Renal cortex interstitium (tissue), 15 donors: Measurements from ENCODE around the gene HOATZ. TPM values are rescaled to one million over a fixed set of nuclear protein-coding genes. Genes with fewer than 3 reads are reported as not detected.

Experiments
- DNase-seq, 11 donors: peaks; one replicate each; pipeline ENCODE4 v3.0.0-alpha.2; 2013; ENCODE audit warnings: low read depth in 9 of 11, low spot score in 4 of 11; ENCODE audit errors: extremely low read depth in 1 of 11
- long read RNA-seq, 16 experiments: transcript quantifications; one replicate each; lab custom pipeline, GENCODE V29; 2026
- polyA plus RNA-seq, 3 donors: library from polyadenylated mRNA; unstranded; fragments of 120-200 nt; gene quantifications; one replicate each; pipeline ENCODE4 v1.2.1, GENCODE V29; 2013; ENCODE audit not compliant: insufficient read length in 3 of 3

Gene HOATZ
- polyA plus RNA-seq: under 1 TPM in 2 of 3 donors, not detected in 1; 0.08 to 0.11 TPM
- long read RNA-seq, donor 1: 0 reads
- long read RNA-seq, donor 2: 0 reads
- long read RNA-seq, donor 3: 0 reads
- long read RNA-seq, donor 4: 0 reads
- long read RNA-seq, donor 5: 0 reads
- long read RNA-seq, donor 6: 0 reads
- long read RNA-seq, donor 7: 0 reads
- long read RNA-seq, donor 8: 0 reads
- long read RNA-seq, donor 9: 0 reads
- long read RNA-seq, donor 10: 0 reads
- long read RNA-seq, donor 11: 0 reads
- long read RNA-seq, donor 12: 0 reads
- long read RNA-seq, donor 13: 0 reads
- long read RNA-seq, donor 14: 0 reads
- long read RNA-seq, donor 15: 0 reads
- long read RNA-seq, donor 16: 0 reads

DNA sequence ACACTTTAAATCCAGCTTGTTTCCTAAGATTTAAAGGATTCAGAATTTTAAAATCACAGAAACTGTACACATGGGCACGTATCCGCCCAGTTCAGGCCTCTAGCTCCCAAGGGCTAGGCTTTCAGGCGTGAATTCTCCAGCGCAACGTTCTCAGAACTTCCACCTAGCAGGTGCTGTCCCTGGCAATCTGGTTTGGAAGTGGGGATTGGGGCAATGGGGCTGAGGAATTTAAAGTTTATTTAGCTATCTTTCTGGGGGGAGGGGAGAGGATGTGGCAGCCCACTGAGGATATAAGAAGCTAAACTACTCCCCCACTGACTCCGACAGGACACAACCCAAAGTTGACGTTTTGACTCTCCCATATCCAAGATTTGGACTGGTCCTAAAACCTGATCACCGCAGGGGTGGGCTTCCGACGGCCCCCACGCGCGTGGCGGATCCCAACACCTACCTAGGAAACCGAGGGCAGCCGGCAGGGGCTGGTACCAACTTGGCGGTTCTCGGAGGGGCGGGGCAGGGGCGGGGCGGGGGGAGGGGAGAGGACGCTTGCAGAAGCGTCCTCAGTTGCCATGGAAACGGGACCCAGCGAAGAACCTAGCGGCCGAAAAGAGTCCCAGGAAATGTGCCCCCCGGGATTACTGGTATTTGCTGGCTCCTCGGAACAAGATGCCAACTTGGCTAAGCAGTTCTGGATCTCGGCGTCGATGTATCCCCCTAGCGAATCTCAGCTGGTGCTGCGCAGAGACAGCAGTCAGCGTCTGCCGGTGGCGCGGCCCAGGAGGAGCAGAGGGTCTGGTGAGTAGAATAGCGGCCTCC, at the start of gene HOATZ:
TSS of gene HOATZ (plus strand) at position 563 of the 816 bp plus-strand sequence. CDS start at position 570, 7 bp downstream.
- DNase-seq: no peak

DNA sequence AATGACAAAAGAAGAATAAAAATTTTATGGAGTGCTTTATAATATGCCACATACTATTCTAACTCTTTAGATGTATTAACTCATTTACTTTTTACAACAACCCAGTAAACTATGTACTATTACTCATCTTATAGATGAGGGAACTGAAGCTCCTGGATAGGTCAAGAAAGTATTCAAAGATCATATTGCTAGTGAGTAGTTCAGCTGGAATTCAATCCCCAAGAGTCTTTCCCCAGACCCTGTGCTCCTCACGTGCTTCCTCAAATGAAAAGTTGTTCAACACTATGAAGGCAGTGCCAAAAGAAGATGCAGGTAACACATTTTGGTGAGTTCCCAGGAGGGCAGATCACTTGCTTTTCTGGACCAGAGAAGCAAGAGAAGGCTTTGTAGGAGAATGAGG, 49.2 kb upstream of the HOATZ start:
- no peak for DNase-seq

DNA sequence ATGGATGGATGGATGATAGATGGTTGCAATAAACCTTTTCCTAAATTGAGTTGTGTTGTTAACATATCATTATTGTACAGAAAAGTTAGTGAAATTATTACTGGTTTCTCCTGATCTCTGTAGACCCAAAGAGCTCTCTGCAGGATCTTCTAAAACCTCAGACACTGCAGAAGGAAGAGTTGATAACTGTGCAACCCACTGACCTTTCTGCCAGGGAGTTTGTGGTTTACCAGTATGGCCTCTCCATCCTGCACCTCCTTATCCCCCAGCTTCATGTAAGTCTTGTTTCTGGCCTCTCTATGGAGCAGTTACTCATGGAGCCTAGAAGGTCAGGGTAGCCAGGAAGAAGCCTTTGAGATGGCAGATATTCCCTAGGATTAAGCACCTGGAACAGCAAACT, 48.0 kb upstream of the HOATZ start:
- no peak for DNase-seq

DNA sequence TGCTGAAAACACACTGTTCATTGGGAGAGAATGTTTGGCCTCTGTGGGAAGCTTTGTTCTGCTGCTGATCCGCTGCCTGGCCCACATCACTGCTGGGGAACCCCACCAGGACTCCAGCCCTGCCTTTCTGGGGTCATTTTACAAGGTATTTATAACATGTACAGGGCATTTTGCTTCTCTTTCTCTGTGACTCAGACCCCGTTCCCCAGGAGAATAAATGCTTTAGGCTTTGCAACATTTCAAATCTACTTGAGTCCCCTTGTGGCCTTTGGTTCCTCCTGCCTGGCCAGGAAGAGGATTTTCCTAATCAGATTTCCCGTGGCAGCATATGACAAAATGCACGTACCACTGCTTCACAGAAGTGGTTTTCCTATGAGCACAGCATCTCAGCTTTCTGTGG, 45.4 kb upstream of the HOATZ start:
- no peak for DNase-seq

DNA sequence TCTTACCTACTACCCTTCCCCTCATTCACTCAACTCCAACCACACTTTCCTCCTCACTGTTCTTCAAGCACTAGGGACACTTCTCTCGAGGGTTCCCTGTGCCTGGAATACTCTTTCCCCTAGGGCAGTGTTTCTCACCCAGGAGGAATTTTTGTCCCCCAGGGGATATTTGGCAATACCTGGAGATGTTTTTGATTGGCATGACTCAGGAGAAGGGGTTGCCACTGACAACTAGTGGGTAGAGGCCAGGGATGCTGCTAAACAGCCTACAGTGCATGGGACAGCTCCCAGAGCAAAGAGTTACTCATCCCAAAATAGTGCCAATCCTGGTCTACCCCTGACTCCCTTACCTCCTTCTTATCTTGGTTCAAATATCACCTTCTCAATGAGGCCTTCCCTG, 42.4 kb upstream of the HOATZ start:
- DNase-seq: no peak

DNA sequence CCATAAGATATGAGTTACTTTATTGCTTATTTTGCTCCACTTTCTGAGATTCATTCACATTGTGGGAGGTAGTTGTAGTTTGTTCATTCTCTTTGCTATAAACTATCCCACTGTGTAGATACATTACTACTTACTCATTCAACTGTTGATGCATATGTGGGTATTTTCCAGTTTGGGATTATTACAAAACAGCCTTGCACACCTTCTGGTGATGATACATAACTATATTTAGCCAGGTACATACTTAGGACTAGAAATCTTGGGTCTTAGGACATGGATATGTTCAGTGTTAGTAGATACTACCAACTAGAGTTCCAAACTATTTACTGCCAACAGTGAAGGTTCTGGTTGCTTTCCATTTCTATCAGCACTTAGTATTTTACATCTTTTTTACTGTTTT, 40.1 kb upstream of the HOATZ start:
- no peak for DNase-seq

DNA sequence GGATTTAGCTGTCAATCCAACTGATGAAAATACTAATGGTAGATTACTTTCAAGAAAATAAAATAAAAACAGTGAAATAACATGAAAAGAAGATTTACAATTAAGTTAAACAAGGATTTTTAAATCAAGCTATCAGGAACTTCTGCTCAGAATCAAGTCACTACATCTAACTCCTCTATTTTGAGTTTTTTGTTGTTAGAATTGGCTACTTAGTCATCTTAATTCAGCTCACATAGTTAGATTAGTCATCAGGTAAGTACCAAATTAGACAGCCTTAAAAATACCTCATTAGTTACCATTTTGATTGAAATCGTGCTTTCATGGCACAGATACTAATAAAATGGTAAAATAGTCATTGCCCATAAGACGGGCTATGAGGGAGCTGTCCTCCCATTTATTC, 38.2 kb upstream of the HOATZ start:
- DNase-seq: no peak

DNA sequence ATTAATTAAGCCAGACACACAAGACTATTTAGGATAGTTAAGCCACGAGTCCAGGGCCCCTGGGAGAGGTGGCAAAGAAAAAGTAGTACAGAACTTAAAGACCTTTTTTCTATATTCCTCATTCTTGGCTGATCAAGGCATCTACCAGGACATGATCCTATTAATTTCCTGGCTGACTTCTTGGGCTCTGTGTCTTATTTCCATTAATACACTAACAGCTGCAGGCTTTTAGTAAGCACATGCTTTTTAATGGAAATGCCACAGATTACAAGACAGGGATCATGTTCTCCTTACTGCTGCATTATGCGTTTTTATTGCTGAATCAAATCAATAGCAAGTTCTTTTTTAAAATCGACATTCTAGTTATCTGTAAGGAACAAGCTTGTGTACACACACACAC, 37.6 kb upstream of the HOATZ start:
- no peak for DNase-seq

DNA sequence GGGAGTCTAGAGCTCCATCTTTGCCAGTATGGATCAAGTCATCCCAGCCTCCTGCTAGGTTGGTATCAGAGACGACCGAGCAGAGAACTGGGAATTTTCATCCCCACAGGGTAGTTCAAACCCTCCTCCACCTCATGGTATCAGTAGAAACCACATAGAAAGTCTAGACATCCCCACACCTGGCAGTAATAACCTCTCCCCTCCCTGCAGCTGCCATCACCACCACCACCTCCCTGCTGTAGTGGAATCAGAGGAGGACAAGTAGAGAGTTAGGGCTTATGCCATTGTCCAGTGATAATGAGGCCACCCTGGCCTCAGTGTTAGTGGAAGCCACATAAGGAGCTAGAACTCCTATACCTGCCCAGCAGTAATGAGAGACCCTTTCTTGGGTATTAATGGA, 36.7 kb upstream of the HOATZ start:
- DNase-seq: no peak

DNA sequence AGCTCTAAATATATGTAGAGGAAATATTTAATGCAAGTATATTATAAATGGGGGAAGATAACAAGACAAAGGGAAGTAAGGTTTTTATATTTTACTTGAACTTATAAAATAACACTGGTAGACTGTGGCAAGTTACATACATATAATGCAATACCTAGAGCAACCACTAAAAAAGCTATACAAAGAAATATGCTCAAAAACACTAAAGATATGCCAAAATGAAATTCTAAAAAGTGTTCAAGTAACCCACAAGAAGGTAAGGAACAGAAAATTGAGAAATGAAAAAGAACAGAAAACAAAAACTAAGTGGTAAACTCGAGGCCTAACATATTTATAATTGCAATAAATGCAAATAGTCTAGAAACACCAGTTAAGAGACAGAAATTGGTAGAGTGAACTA, 34.9 kb upstream of the HOATZ start:
- no peak for DNase-seq

DNA sequence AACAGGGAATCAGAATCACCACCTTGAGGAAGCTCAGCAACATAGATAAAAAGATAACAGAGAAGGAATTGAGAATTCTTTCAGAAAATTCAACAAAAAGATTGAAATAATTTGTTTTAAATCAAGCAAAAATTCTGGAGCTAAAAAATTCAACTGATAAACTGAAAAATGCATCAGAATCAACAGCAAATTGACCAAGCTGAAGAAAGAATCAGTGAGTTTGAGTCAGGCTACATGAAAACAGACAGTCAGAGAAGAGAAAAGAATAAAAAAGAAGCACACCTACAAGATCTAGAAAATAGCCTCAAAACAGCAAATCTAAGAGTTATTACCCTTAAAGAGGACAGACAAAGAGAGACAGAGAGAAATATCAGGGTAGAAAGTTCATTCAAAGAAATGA, 31.1 kb upstream of the HOATZ start:
- DNase-seq: no peak

DNA sequence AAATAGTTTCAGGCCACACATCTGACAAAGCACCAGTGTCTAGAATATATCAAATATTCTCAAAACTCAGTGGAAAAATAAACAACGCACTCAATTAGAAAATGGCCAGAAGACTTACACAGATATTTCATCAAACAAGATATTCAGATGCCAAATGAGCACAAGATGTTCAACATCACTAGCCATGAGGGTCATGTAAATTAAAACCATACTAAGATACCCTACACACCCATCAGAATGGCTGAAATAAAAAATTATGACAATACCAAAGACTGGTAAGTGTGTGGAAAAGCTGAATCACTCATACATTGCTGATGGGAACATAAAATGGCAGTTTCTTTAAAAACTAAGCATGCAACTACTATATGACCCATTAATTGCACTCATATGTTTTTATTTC, 24.1 kb upstream of the HOATZ start:
- no peak for DNase-seq

DNA sequence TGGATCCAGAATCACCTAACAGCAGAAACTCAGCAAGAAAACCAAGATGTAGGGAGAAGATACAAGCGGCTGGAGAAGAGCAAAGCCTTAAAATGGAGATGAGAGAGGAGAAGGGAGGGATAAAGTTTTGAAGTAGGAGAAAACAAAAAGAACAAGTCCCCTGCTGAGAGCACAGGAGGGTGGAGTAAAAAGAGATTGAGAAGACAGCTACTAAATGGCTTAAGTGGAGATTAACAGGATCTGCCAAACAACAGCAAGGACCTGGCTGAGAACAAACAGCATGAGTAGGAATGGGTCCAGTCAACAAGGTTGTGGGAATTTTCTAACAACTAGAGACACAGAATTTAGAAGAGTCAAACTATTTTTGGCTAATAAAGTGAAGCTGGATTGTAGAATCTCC, 20.5 kb upstream of the HOATZ start:
- DNase-seq: no peak

DNA sequence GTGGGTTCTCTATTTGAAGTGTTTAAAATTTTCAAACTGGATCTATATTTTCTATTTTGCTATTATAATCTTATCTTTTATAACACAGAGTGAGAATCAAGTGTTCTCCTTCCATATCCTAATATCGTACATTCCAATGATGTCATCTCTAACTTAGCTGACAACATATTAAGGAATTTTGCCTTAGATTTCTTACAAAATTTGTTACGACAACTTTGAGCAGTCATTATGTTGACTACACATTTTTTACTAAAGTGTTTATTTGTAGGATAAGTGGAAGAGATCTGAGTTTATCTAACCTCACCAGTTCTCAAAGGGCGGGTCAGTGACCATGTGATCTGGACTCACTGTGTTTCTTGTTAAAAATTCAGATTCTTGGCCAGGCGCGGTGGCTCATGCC, 15.1 kb upstream of the HOATZ start:
- no peak for DNase-seq

DNA sequence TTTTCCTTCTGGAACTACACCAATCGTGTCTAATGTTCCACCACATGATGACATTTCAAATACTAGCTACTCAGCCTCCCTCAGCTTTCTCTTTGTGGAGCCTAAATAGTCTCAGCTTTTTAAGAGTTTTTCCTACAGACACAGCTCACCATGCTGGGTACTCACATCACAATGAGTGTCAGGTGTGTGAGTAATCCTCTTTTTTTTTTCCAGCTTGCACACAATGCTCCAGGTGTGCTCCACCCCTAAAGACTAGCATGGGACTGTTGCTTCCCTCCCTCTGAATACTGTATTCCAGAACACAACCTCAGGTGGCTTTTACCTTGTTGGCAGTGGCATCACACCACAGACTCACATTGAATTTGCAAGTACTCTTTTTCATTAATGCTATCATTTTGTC, 14.1 kb upstream of the HOATZ start:
- DNase-seq: no peak

DNA sequence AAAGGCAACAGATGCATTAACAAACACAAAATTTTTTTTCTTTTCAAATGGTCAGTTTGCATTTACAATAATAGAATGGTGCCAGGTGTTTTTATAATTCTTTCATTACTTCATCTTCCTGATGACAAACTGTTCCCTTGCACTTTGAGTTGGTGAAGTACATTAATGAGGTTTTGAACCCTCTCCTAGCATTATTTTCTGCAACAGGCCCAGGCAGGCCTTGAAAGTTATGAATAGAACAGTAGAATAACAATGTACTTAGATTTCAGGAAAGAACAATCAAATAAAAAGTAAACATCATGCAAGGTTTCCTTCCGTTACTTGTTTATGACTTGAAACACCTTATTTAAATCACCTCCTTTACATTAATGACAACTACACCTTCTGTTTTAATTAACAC, 12.0 kb upstream of the HOATZ start:
- no peak for DNase-seq

DNA sequence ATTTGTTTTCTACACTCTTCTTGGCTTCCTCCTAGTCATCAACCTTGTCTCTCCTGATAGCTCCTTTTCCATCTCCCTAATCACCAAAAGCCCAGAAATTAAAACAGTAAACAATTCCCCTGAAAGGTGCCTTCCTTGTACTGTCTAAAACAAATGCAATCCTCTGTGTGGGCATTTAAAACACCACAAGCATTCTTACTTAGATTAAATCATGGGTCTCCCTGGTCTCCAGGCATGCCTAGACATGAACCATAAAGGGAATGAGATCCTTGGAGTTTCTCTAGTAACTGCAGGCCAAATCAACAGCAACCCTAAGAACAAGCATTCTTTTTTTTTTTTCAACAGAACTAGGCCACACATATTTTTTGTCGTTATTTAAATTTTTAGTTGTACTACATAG, 4.3 kb upstream of the HOATZ start:
- DNase-seq: no peak

DNA sequence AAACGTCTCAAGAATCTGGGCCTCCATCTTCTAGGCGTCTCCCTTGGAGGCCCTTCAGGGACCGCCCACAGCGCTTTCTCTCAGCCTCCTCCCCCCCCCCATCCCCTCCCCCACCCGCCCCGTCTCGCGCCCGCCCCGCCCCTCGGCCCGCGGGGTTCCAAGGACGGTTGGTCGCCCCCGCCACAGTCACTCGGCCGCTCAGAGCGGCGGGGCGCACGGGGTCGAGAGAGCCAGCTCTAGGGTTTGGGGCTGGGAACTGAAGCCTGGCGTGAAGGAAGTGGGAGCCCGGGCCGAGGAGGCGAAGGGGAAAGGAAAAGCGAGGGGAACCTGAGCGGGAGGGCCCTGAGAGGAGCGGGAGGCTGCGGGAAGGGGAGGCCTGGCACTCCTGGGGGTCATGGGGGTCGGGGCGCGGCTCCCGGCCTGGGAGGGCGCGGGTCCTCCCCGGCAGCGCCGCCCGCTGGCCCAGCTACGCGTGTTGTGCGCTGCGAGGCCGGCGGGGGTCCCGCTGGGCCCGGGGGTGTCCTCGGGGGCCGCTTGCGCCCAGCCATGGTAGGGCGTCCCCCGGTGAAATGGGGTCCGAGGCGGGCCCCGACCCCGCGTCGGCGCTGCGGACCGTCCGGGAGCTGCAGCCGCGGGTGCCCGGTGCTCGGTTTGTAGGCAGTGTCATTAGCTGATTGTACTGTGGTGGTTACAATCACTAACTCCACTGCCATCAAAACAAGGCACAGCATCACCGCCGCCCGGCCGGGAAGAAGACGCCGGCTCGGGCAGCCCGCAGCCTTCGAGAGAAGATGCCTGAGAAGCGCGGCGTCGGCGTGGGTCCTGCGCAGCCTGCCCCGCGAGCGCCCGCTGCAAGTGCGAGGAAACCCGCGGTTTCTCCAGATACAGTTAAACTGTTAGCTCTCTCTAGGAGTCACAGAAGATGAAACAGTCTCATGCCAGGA, 2.0 kb upstream of the HOATZ start, which contains the start of gene BTG4:
TSS of gene BTG4 (minus strand) at position 91 of the 944 bp plus-strand sequence. CDS start 13,610 bp downstream, outside the sequence.
- DNase-seq: no peak

DNA sequence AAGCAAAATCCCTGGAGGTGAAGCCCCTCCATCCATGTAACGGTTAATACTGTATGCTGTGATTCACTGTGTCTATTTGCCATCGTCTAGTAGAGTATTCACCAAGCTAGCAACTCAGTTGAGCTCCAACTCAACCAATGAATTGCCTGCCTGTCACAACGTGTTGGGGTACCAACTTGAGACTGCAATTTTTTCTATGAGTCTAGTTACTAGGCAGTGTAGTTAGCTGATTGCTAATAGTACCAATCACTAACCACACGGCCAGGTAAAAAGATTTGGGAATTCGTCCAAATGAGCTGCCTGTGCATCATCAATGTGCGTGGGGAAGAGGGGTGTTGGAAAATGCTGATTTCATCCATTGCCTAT, 1.4 kb upstream of the HOATZ start:
- DNase-seq: no peak

DNA sequence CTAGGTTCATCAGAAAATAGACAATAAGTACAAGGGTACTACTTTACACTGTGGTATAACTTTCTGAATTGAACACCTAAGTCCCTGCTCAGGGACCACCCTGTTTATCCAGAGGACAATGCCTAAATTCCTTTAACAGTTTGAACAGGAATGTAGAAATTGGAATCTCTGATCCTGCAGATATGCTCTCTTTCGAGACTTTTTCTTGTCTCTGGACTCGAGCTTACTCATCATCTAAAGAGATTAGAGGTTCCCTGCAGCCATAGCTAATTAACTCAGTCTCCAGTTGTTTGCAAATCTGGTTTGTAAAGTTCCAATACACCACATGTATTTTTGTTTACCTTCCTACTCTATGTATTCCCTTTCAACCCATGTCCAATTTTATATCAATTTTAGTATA, 1.0 kb downstream of the HOATZ start:
- no peak for DNase-seq
